ENCODE data around the gene ZRANB3. TPM values are rescaled to one million over a fixed set of nuclear protein-coding genes. Genes with fewer than 3 reads are reported as not detected.

The ZRANB3 gene
- total and polyA plus RNA-seq, 11 donors = 0.69 to 4.1 (median 1.5) TPM

DNA sequence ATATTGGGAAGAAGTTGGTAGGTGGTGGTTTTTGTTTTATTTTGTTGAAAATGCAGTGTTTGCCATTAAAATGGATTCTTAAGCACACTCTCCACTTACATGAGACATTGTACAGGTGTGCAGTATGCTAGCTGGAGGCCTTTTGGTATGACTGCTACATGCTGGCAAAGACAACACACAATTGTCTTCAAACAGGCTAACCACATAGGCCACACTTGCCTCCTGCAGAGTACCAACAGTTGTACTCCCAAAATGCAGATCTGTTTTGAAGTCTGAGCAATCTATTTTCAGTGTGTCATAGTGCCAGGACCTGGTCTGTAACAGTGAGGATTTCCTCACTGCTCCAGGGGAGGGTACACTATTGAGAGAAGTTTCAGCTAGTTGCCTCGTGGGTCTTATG, 213.6 kb downstream of the ZRANB3 start:
- 45 to 74% (median 65%) methylated on average over 1 of the region's 1 CpG; no CpG with 5 or more reads in 1 of the 4 donors for WGBS, 4 donors
- no peak overlapping the region for H3K27ac ChIP-seq
- intact Hi-C loops (cut with DNase I) = no loop called here

DNA sequence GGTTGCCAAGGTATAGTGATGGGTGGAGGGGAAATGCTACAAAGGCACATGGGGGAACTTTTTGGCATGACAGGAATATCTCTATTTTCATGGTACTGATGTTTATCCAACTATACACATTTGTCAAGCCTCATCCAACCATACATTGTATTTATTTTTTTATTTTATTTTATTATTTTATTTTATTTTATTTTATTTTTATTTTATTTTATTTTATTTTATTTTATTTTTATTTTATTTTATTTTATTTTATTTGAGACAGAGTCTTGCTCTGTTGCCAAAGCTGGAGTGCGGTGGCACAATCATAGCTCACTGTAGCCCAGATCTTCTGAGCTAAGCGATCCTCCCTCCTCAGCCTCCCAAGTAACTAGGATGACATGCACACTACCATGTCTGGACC, 219.1 kb downstream of the ZRANB3 start:
- Histone ChIP-seq H3K27ac (no peak overlapping the region), H3K9me3 (no peaks in the 10 kb centered on the region), H3K36me3 (no peaks in the 10 kb centered on the region), H3K27me3 (no peaks in the 10 kb centered on the region), H3K4me3 (no peak overlapping the region), H3K4me1 (no peaks in the 10 kb centered on the region)
- no peak for TF ChIP-seq POLR2A (IDR thresholded peaks at IDR 0.05)
- TF ChIP-seq, protein P1, sequence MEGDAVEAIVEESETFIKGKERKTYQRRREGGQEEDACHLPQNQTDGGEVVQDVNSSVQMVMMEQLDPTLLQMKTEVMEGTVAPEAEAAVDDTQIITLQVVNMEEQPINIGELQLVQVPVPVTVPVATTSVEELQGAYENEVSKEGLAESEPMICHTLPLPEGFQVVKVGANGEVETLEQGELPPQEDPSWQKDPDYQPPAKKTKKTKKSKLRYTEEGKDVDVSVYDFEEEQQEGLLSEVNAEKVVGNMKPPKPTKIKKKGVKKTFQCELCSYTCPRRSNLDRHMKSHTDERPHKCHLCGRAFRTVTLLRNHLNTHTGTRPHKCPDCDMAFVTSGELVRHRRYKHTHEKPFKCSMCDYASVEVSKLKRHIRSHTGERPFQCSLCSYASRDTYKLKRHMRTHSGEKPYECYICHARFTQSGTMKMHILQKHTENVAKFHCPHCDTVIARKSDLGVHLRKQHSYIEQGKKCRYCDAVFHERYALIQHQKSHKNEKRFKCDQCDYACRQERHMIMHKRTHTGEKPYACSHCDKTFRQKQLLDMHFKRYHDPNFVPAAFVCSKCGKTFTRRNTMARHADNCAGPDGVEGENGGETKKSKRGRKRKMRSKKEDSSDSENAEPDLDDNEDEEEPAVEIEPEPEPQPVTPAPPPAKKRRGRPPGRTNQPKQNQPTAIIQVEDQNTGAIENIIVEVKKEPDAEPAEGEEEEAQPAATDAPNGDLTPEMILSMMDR (IDR thresholded peaks at IDR 0.05) = no peak
- 74 to 100% (median 99%) methylated on average over 2 of the region's 2 CpGs for WGBS, 4 donors
- ATAC-seq = no peak
- intact Hi-C loops (cut with DNase I) = no loop called here
- no peak for DNase-seq

More for the DNA sequence above, 213.6 kb downstream of the ZRANB3 start:
- Histone ChIP-seq H3K4me1 (no peaks in the 10 kb centered on the region), H3K9me3 (peaks cover 0 to 2% (median 0%) of the 10 kb centered on the region in 12 donors), H3K36me3 (no peaks in the 10 kb centered on the region), H3K4me3 (no peak overlapping the region), H3K27me3 (no peaks in the 10 kb centered on the region)
- TF ChIP-seq, protein P1 (IDR thresholded peaks at IDR 0.05) = no peak
- no peak for TF ChIP-seq POLR2A (IDR thresholded peaks at IDR 0.05)
- ATAC-seq (no peak), DNase-seq (no peak)

DNA sequence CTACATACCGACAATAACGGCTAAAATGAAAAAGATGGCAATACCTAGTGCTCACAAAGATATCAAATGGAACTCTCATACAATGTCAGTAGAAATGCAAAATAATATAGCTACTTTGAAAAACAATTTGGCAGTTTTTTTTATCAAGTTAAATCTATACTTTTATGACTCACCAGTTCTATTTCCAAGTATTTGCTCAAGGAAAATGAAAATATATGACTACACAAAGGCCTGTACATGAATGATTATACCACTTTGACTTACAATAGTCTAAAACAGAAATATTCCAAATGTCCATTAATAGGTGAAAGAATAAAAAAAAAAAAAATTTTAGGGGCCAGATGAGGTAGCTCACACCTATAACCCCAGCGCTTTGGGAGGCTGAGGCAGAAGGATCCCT, 219.8 kb downstream of the ZRANB3 start:
- H3K36me3 ChIP-seq = no peaks in the 10 kb centered on the region
- peaks cover 0 to 6% (median 0%) of the 10 kb centered on the region in 12 donors for H3K9me3 ChIP-seq
- H3K27ac ChIP-seq = no peak overlapping the region
- intact Hi-C loops (cut with DNase I) = no loop called here
- ATAC-seq (no peak), DNase-seq (no peak)
- no peak overlapping the region for H3K4me3 ChIP-seq
- H3K27me3 ChIP-seq = no peaks in the 10 kb centered on the region
- no peaks in the 10 kb centered on the region for H3K4me1 ChIP-seq
- WGBS, 4 donors = 83 to 99% (median 98%) methylated on average over 3 of the region's 3 CpGs
- TF ChIP-seq, protein P1 (IDR thresholded peaks at IDR 0.05) = no peak
- no peak for TF ChIP-seq POLR2A (IDR thresholded peaks at IDR 0.05)

DNA sequence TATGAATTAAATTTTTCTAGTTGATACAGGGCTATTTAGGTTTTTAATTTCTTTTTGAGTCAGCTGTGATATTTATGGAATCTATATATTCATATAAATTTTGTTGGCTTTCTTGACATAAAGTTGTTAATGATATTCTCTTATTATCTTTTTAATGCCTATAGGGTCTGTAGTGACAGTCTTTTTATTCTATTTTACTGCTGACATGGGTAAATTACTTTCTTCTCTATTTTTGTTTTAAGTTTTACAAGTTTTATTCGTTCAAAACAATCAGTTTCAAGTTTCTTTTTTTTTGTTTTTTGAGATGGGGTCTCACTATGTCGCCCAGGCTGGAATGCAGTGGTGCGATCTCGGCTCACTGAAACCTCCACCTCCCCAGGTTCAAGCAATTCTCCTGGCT, 226.3 kb downstream of the ZRANB3 start:
- ATAC-seq (no peak), DNase-seq (no peak)
- no peaks in the 10 kb centered on the region for H3K4me1 ChIP-seq
- no peaks in the 10 kb centered on the region for H3K36me3 ChIP-seq
- no peak for TF ChIP-seq POLR2A (IDR thresholded peaks at IDR 0.05)
- TF ChIP-seq, protein P1 (IDR thresholded peaks at IDR 0.05) = no peak
- WGBS, 4 donors = 80 to 99% (median 99%) methylated on average over 4 of the region's 4 CpGs
- H3K27me3 ChIP-seq = no peaks in the 10 kb centered on the region
- H3K27ac ChIP-seq = no peak overlapping the region
- intact Hi-C loops (cut with DNase I) = no loop called here
- H3K9me3 ChIP-seq = peaks cover 0 to 19% (median 3%) of the 10 kb centered on the region in 12 donors
- no peak overlapping the region for H3K4me3 ChIP-seq

Data from heart left ventricle (tissue), 16 donors.